ENCODE data around the gene SLC38A3. TPM values are rescaled to one million over a fixed set of nuclear protein-coding genes. Genes with fewer than 3 reads are reported as not detected.
"Not testable (repeated sequence)": the region's sequence is repeated elsewhere in the genome, so short reads cannot be mapped to it uniquely, and the experiment has no call there.

SLC38A3 gene
- total RNA-seq, 2 experiments from 2014 or later, result not detected

GRCh38 chr3:50236484-50237132 lies 31.5 kb downstream of the SLC38A3 start:
- CTCF ChIA-PET, result interaction anchor here (1.2 to 6.7 kb wide), 4 partner anchors 10 to 56 kb away, joined by 4 to 83 read pairs (median 36); partner anchors contain the start of gene IFRD2
- DNase-seq, result no peak
- Mint-ChIP-seq H3K27ac (peak overlapping the region; percentile 94), H3K36me3 (peaks cover 25% of the 10 kb centered on the region), H3K4me1 (peaks cover 45% of the 10 kb centered on the region), H3K27me3 (no peaks in the 10 kb centered on the region), H3K4me3 (peak overlapping the region; percentile 97), H3K9me3 (ENCODE audit: low read depth) (no peaks in the 10 kb centered on the region)
- no peak for ATAC-seq

GRCh38 chr3:50237133-50237651 lies 32.1 kb downstream of the SLC38A3 start:
- CTCF ChIA-PET, result interaction anchor here (1.0 to 6.7 kb wide), 6 partner anchors 8 to 55 kb away, joined by 3 to 83 read pairs (median 16); partner anchors contain the start of gene IFRD2
- ATAC-seq (no peak), DNase-seq (peak; percentile 71)
- Mint-ChIP-seq H3K27me3 (no peaks in the 10 kb centered on the region), H3K4me1 (peaks cover 51% of the 10 kb centered on the region), H3K9me3 (ENCODE audit: low read depth) (no peaks in the 10 kb centered on the region), H3K27ac (peak overlapping the region; percentile 94), H3K36me3 (peaks cover 25% of the 10 kb centered on the region), H3K4me3 (peak overlapping the region; percentile 97)

GRCh38 chr3:50237754-50238548 lies 32.9 kb downstream of the SLC38A3 start:
- peaks cover 29% of the 10 kb centered on the region for H3K36me3 Mint-ChIP-seq
- H3K27ac Mint-ChIP-seq, result peak overlapping the region; percentile 94
- ATAC-seq (peak; percentile 50), DNase-seq (peak; percentile 94)
- peaks cover 59% of the 10 kb centered on the region for H3K4me1 Mint-ChIP-seq
- CTCF ChIA-PET, result interaction anchor here (1.0 to 6.7 kb wide), 5 partner anchors 9 to 23 kb away, joined by 3 to 83 read pairs (median 28); no protein-coding TSS in a partner anchor
- H3K9me3 Mint-ChIP-seq (ENCODE audit: low read depth), result no peaks in the 10 kb centered on the region
- peak overlapping the region; percentile 97 for H3K4me3 Mint-ChIP-seq
- no peaks in the 10 kb centered on the region for H3K27me3 Mint-ChIP-seq

- CTCF ChIA-PET, result interaction anchor here (4.1 to 6.7 kb wide), 2 partner anchors 9 to 12 kb away, joined by 43 to 83 read pairs; no protein-coding TSS in a partner anchor
- peaks cover 63% of the 10 kb centered on the region for H3K4me1 Mint-ChIP-seq
- H3K36me3 Mint-ChIP-seq, result peaks cover 31% of the 10 kb centered on the region
- ATAC-seq (no peak), DNase-seq (no peak)
- H3K4me3 Mint-ChIP-seq, result peak overlapping the region; percentile 97
- no peaks in the 10 kb centered on the region for H3K9me3 Mint-ChIP-seq (ENCODE audit: low read depth)
- peak overlapping the region; percentile 94 for H3K27ac Mint-ChIP-seq
- H3K27me3 Mint-ChIP-seq, result no peaks in the 10 kb centered on the region
These were observed 33.5 kb downstream of the SLC38A3 start for GRCh38 chr3:50238549-50239026.

- H3K9me3 Mint-ChIP-seq (ENCODE audit: low read depth), result no peaks in the 10 kb centered on the region
- peaks cover 36% of the 10 kb centered on the region for H3K36me3 Mint-ChIP-seq
- no peak for DNase-seq
- H3K27me3 Mint-ChIP-seq, result no peaks in the 10 kb centered on the region
- CTCF ChIA-PET, result interaction anchor here (1.3 to 6.3 kb wide), 3 partner anchors 12 to 25 kb away, joined by 3 to 78 read pairs (median 31); no protein-coding TSS in a partner anchor
- ATAC-seq, result no peak
- peak overlapping the region; percentile 73 for H3K27ac Mint-ChIP-seq
- H3K4me1 Mint-ChIP-seq, result peaks cover 68% of the 10 kb centered on the region
- H3K4me3 Mint-ChIP-seq, result peak overlapping the region; percentile 97
These were observed 34.6 kb downstream of the SLC38A3 start for GRCh38 chr3:50239649-50240048.

GRCh38 chr3:50241163-50241562 lies 36.1 kb downstream of the SLC38A3 start:
- Mint-ChIP-seq H3K4me3 (peak overlapping the region; percentile 69), H3K36me3 (peaks cover 36% of the 10 kb centered on the region), H3K27ac (peak overlapping the region; percentile 95), H3K9me3 (ENCODE audit: low read depth) (no peaks in the 10 kb centered on the region), H3K4me1 (peaks cover 74% of the 10 kb centered on the region), H3K27me3 (no peaks in the 10 kb centered on the region)
- ATAC-seq, result no peak
- CTCF ChIA-PET, result interaction anchor here (1.0 to 6.3 kb wide), 3 partner anchors 14 to 49 kb away, joined by 3 to 78 read pairs (median 31); no protein-coding TSS in a partner anchor
- no peak for DNase-seq

GRCh38 chr3:50241713-50242380 lies 36.8 kb downstream of the SLC38A3 start:
- CTCF ChIA-PET, result interaction anchor here (0.9 to 6.3 kb wide), 9 partner anchors 9 to 95 kb away, joined by 3 to 78 read pairs (median 4); no protein-coding TSS in a partner anchor
- Mint-ChIP-seq H3K27ac (peak overlapping the region; percentile 95), H3K9me3 (ENCODE audit: low read depth) (no peaks in the 10 kb centered on the region), H3K36me3 (peaks cover 36% of the 10 kb centered on the region), H3K4me1 (peaks cover 81% of the 10 kb centered on the region), H3K4me3 (peak overlapping the region; percentile 69), H3K27me3 (no peaks in the 10 kb centered on the region)
- ATAC-seq (no peak), DNase-seq (peak; percentile 69)

GRCh38 chr3:50242381-50242770 lies 37.3 kb downstream of the SLC38A3 start:
- H3K4me1 Mint-ChIP-seq, result peaks cover 86% of the 10 kb centered on the region

GRCh38 chr3:50242851-50243542 lies 37.9 kb downstream of the SLC38A3 start:
- peak; percentile 65 for DNase-seq
- Mint-ChIP-seq H3K27me3 (no peaks in the 10 kb centered on the region), H3K4me1 (peaks cover 88% of the 10 kb centered on the region)

More at GRCh38 chr3:50242381-50242770, 37.3 kb downstream of the SLC38A3 start:
- Mint-ChIP-seq H3K27ac (peak overlapping the region; percentile 95), H3K36me3 (peaks cover 34% of the 10 kb centered on the region), H3K4me3 (peak overlapping the region; percentile 69), H3K9me3 (ENCODE audit: low read depth) (no peaks in the 10 kb centered on the region), H3K27me3 (no peaks in the 10 kb centered on the region)
- DNase-seq (peak; percentile 68), ATAC-seq (no peak)
- CTCF ChIA-PET, result interaction anchor here (0.9 to 6.3 kb wide), 9 partner anchors 9 to 94 kb away, joined by 3 to 78 read pairs (median 4); no protein-coding TSS in a partner anchor

GRCh38 chr3:50243543-50243895 lies 38.4 kb downstream of the SLC38A3 start:
- H3K27ac Mint-ChIP-seq, result peak overlapping the region; percentile 95
- H3K9me3 Mint-ChIP-seq (ENCODE audit: low read depth), result no peaks in the 10 kb centered on the region
- DNase-seq (no peak), ATAC-seq (no peak)
- H3K4me1 Mint-ChIP-seq, result peaks cover 86% of the 10 kb centered on the region
- H3K4me3 Mint-ChIP-seq, result peak overlapping the region; percentile 69
- H3K36me3 Mint-ChIP-seq, result peaks cover 32% of the 10 kb centered on the region
- CTCF ChIA-PET, result interaction anchor here (0.6 to 6.3 kb wide), 12 partner anchors 9 to 92 kb away, joined by 3 to 78 read pairs (median 4); no protein-coding TSS in a partner anchor
- no peaks in the 10 kb centered on the region for H3K27me3 Mint-ChIP-seq

More at GRCh38 chr3:50242851-50243542, 37.9 kb downstream of the SLC38A3 start:
- Mint-ChIP-seq H3K9me3 (ENCODE audit: low read depth) (no peaks in the 10 kb centered on the region), H3K27ac (peak overlapping the region; percentile 95), H3K36me3 (peaks cover 34% of the 10 kb centered on the region), H3K4me3 (peak overlapping the region; percentile 69)
- no peak for ATAC-seq
- CTCF ChIA-PET, result interaction anchor here (0.5 to 6.3 kb wide), 15 partner anchors 9 to 81 kb away, joined by 3 to 78 read pairs (median 4); no protein-coding TSS in a partner anchor

GRCh38 chr3:50244813-50245212 lies 39.7 kb downstream of the SLC38A3 start:
- Mint-ChIP-seq H3K36me3 (peaks cover 28% of the 10 kb centered on the region), H3K4me3 (peak overlapping the region; percentile 68), H3K27ac (peak overlapping the region; percentile 79), H3K4me1 (peaks cover 80% of the 10 kb centered on the region)
- CTCF ChIA-PET, result interaction anchor here (1.0 to 6.3 kb wide), 4 partner anchors 9 to 27 kb away, joined by 3 to 78 read pairs (median 18); partner anchors contain the start of gene GNAI2
- not testable (repeated sequence) for ATAC-seq; H3K27me3 Mint-ChIP-seq; DNase-seq; H3K9me3 Mint-ChIP-seq (ENCODE audit: low read depth)

Data from activated CD8-positive, alpha-beta memory T cell treated with anti-CD3 and anti-CD28 coated beads, Interleukin-2, amount 10 ng/mL, durations not matched to agents 7 days and 5 days (primary cell).